ENCODE measurements around the gene CASP8AP2. TPM values are rescaled to one million over a fixed set of nuclear protein-coding genes. Genes with fewer than 3 reads are reported as not detected.
A peak's percentile ranks its signal among the peaks of the same experiment; 100 is the strongest.
"Not testable (repeated sequence)": the region's sequence is repeated elsewhere in the genome, so short reads cannot be mapped to it uniquely, and the experiment has no call there.

The CASP8AP2 gene
- total and polyA plus RNA-seq, 2 donors = 9.4 to 19.5 TPM

- H3K4me3 ChIP-seq (ENCODE audit: low read length in 2 of 2) = peak overlapping the region; percentile 88 to 92
- DNase-seq (ENCODE audit: low read depth in 6 of 9, low spot score in 9 of 9) = peak in 2 of 9 donors; percentile 4 to 29
- peak overlapping the region in 1 of 2 donors; percentile 63 for H3K27ac ChIP-seq (ENCODE audit: low read depth in 1 of 2, low read length in 1 of 2)
- peaks cover 4 to 17% of the 10 kb centered on the region in 2 donors for H3K36me3 ChIP-seq (ENCODE audit: control insufficient read depth in 2 of 2, insufficient read depth in 2 of 2, low read length in 1 of 2)
- 17% methylated on average over 15 of the region's 15 CpGs for WGBS
- no peaks in the 10 kb centered on the region for H3K9me3 ChIP-seq (ENCODE audit: control insufficient read depth in 2 of 2, insufficient read depth in 1 of 2, low read length in 1 of 2)
- peaks cover 4 to 15% of the 10 kb centered on the region in 2 donors for H3K4me1 ChIP-seq (ENCODE audit: control insufficient read depth in 2 of 2, insufficient read depth in 2 of 2, low read length in 2 of 2)
- no peaks in the 10 kb centered on the region for H3K27me3 ChIP-seq (ENCODE audit: control insufficient read depth in 2 of 2, insufficient read depth in 1 of 2, low read length in 1 of 2)
These were observed 610 bp downstream of the CASP8AP2 start for GRCh38 chr6:89830170-89830809.

GRCh38 chr6:89834884-89835792 is 5.5 kb downstream of the CASP8AP2 start:
- DNase-seq (ENCODE audit: low read depth in 6 of 9, low spot score in 9 of 9) = peak in 1 of 9 donors; percentile 24
- no peak overlapping the region for H3K4me3 ChIP-seq (ENCODE audit: low read length in 2 of 2)
- no peak overlapping the region for H3K27ac ChIP-seq (ENCODE audit: low read depth in 1 of 2, low read length in 1 of 2)
- WGBS = 96% methylated on average over 12 of the region's 12 CpGs
- no peaks in the 10 kb centered on the region for H3K9me3 ChIP-seq (ENCODE audit: control insufficient read depth in 2 of 2, insufficient read depth in 1 of 2, low read length in 1 of 2)
- no peaks in the 10 kb centered on the region for H3K27me3 ChIP-seq (ENCODE audit: control insufficient read depth in 2 of 2, insufficient read depth in 1 of 2, low read length in 1 of 2)
- peaks cover 22 to 45% of the 10 kb centered on the region in 2 donors for H3K36me3 ChIP-seq (ENCODE audit: control insufficient read depth in 2 of 2, insufficient read depth in 2 of 2, low read length in 1 of 2)
- H3K4me1 ChIP-seq (ENCODE audit: control insufficient read depth in 2 of 2, insufficient read depth in 2 of 2, low read length in 2 of 2) = peaks cover 4 to 8% of the 10 kb centered on the region in 2 donors

DNA sequence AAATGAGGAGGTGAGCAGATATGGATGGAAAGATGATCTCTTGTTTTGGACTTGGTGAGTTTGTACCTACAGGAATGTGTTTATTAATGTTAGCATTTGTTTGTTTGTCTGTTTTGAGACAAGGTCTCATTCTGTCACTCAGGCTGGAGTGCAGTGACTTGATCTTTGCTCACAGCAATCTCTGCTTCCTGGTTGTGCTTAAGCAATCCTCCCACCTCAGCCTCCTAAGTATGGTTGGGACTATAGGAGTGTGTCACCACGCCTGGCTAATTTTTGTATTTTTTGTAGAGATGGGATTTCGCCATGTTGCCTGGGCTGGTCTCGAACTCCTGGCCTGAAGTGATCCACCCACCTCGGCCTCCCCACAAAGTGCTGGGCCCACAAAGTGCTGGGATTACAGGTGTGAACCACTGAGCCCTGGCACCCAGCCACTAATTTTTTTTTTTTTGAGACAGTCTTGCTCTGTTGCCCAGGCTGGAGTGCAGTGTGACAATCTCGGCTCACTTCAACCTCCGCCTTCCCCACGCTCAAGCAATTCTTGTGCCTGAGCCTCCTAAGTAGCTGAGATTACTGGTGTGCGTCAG is 7.1 kb downstream of the CASP8AP2 start:
- Histone ChIP-seq H3K36me3 (ENCODE audit: control insufficient read depth in 2 of 2, insufficient read depth in 2 of 2, low read length in 1 of 2) (peaks cover 25 to 48% of the 10 kb centered on the region in 2 donors), H3K27me3 (ENCODE audit: control insufficient read depth in 2 of 2, insufficient read depth in 1 of 2, low read length in 1 of 2) (no peaks in the 10 kb centered on the region), H3K27ac (ENCODE audit: low read depth in 1 of 2, low read length in 1 of 2) (no peak overlapping the region), H3K4me3 (ENCODE audit: low read length in 2 of 2) (no peak overlapping the region), H3K9me3 (ENCODE audit: control insufficient read depth in 2 of 2, insufficient read depth in 1 of 2, low read length in 1 of 2) (no peaks in the 10 kb centered on the region), H3K4me1 (ENCODE audit: control insufficient read depth in 2 of 2, insufficient read depth in 2 of 2, low read length in 2 of 2) (no peaks in the 10 kb centered on the region)
- DNase-seq (ENCODE audit: low read depth in 6 of 9, low spot score in 9 of 9) = no peak
- 98% methylated on average over 8 of the region's 8 CpGs for WGBS

GRCh38 chr6:89840538-89840937 is 10.9 kb downstream of the CASP8AP2 start:
- Histone ChIP-seq H3K27ac (ENCODE audit: low read depth in 1 of 2, low read length in 1 of 2) (no peak overlapping the region), H3K4me3 (ENCODE audit: low read length in 2 of 2) (no peak overlapping the region), H3K36me3 (ENCODE audit: control insufficient read depth in 2 of 2, insufficient read depth in 2 of 2, low read length in 1 of 2) (peaks cover 20 to 41% of the 10 kb centered on the region in 2 donors), H3K4me1 (ENCODE audit: control insufficient read depth in 2 of 2, insufficient read depth in 2 of 2, low read length in 2 of 2) (no peaks in the 10 kb centered on the region), H3K27me3 (ENCODE audit: control insufficient read depth in 2 of 2, insufficient read depth in 1 of 2, low read length in 1 of 2) (no peaks in the 10 kb centered on the region), H3K9me3 (ENCODE audit: control insufficient read depth in 2 of 2, insufficient read depth in 1 of 2, low read length in 1 of 2) (no peaks in the 10 kb centered on the region)
- WGBS = 93% methylated on average over 3 of the region's 3 CpGs
- no peak for DNase-seq (ENCODE audit: low read depth in 6 of 9, low spot score in 9 of 9)

GRCh38 chr6:89842228-89842627 is 12.5 kb downstream of the CASP8AP2 start:
- peaks cover 14 to 42% of the 10 kb centered on the region in 2 donors for H3K36me3 ChIP-seq (ENCODE audit: control insufficient read depth in 2 of 2, insufficient read depth in 2 of 2, low read length in 1 of 2)
- H3K27ac ChIP-seq (ENCODE audit: low read depth in 1 of 2, low read length in 1 of 2) = no peak overlapping the region
- WGBS = 98% methylated on average over 2 of the region's 2 CpGs
- no peaks in the 10 kb centered on the region for H3K9me3 ChIP-seq (ENCODE audit: control insufficient read depth in 2 of 2, insufficient read depth in 1 of 2, low read length in 1 of 2)
- no peak overlapping the region for H3K4me3 ChIP-seq (ENCODE audit: low read length in 2 of 2)
- no peaks in the 10 kb centered on the region for H3K27me3 ChIP-seq (ENCODE audit: control insufficient read depth in 2 of 2, insufficient read depth in 1 of 2, low read length in 1 of 2)
- no peak for DNase-seq (ENCODE audit: low read depth in 6 of 9, low spot score in 9 of 9)
- no peaks in the 10 kb centered on the region for H3K4me1 ChIP-seq (ENCODE audit: control insufficient read depth in 2 of 2, insufficient read depth in 2 of 2, low read length in 2 of 2)

- Histone ChIP-seq H3K4me1 (ENCODE audit: control insufficient read depth in 2 of 2, insufficient read depth in 2 of 2, low read length in 2 of 2) (no peaks in the 10 kb centered on the region), H3K27me3 (ENCODE audit: control insufficient read depth in 2 of 2, insufficient read depth in 1 of 2, low read length in 1 of 2) (no peaks in the 10 kb centered on the region), H3K27ac (ENCODE audit: low read depth in 1 of 2, low read length in 1 of 2) (no peak overlapping the region), H3K9me3 (ENCODE audit: control insufficient read depth in 2 of 2, insufficient read depth in 1 of 2, low read length in 1 of 2) (no peaks in the 10 kb centered on the region), H3K4me3 (ENCODE audit: low read length in 2 of 2) (no peak overlapping the region), H3K36me3 (ENCODE audit: control insufficient read depth in 2 of 2, insufficient read depth in 2 of 2, low read length in 1 of 2) (peaks cover 9 to 37% of the 10 kb centered on the region in 2 donors)
- no peak for DNase-seq (ENCODE audit: low read depth in 6 of 9, low spot score in 9 of 9)
- 94% methylated on average over 3 of the region's 3 CpGs for WGBS
These were observed 13.4 kb downstream of the CASP8AP2 start for GRCh38 chr6:89843070-89843469.

DNA sequence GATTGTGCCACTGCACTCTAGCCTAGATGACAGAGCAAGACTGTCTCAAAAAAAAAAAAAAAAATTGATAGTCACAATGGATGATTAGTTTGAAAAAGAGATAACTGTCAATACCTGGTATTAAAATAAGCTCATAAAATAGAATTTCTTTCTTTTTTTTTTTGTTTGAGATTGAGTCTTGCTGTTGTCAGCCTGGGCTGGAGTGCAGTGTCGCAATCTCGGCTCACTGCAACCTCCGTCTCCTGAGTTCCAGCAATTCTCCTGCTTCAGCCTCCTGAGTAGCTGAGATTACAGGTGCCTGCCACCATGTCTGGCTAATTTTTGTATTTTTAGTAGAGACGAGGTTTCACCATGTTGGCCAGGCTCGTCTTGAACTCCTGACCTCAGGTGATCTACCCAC is 17.8 kb downstream of the CASP8AP2 start:
- not testable (repeated sequence) for H3K4me3 ChIP-seq (ENCODE audit: low read length in 2 of 2); H3K27me3 ChIP-seq (ENCODE audit: control insufficient read depth in 2 of 2, insufficient read depth in 1 of 2, low read length in 1 of 2); H3K9me3 ChIP-seq (ENCODE audit: control insufficient read depth in 2 of 2, insufficient read depth in 1 of 2, low read length in 1 of 2); H3K4me1 ChIP-seq (ENCODE audit: control insufficient read depth in 2 of 2, insufficient read depth in 2 of 2, low read length in 2 of 2); DNase-seq (ENCODE audit: low read depth in 6 of 9, low spot score in 9 of 9); H3K27ac ChIP-seq (ENCODE audit: low read depth in 1 of 2, low read length in 1 of 2)
- 96% methylated on average over 5 of the region's 5 CpGs for WGBS
- H3K36me3 ChIP-seq (ENCODE audit: control insufficient read depth in 2 of 2, insufficient read depth in 2 of 2, low read length in 1 of 2) = peaks cover 7 to 50% of the 10 kb centered on the region in 2 donors

DNA sequence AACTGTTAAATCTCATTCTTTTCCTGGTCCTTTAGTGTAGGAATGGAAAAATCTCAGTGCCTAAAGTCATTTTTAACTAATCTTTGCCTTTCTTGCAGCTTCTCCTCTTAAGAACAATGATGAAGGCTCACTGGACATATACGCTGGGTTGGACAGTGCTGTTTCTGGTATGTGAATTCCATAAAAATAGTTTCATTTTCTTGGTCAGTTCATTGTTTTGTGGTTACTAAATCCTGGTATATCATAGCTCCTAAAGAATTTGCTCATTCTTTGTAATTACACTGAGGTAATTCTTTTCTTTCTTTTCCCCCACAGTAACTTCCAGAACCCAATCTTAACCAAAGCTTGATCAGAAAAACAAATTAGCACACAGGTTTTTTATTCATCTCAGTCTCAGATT is 23.4 kb downstream of the CASP8AP2 start:
- Histone ChIP-seq H3K4me1 (ENCODE audit: control insufficient read depth in 2 of 2, insufficient read depth in 2 of 2, low read length in 2 of 2) (no peaks in the 10 kb centered on the region), H3K4me3 (ENCODE audit: low read length in 2 of 2) (no peak overlapping the region), H3K27ac (ENCODE audit: low read depth in 1 of 2, low read length in 1 of 2) (no peak overlapping the region), H3K36me3 (ENCODE audit: control insufficient read depth in 2 of 2, insufficient read depth in 2 of 2, low read length in 1 of 2) (peaks cover 32 to 74% of the 10 kb centered on the region in 2 donors), H3K9me3 (ENCODE audit: control insufficient read depth in 2 of 2, insufficient read depth in 1 of 2, low read length in 1 of 2) (no peaks in the 10 kb centered on the region), H3K27me3 (ENCODE audit: control insufficient read depth in 2 of 2, insufficient read depth in 1 of 2, low read length in 1 of 2) (no peaks in the 10 kb centered on the region)
- WGBS = 97% methylated on average over 1 of the region's 1 CpG
- DNase-seq (ENCODE audit: low read depth in 6 of 9, low spot score in 9 of 9) = no peak

DNA sequence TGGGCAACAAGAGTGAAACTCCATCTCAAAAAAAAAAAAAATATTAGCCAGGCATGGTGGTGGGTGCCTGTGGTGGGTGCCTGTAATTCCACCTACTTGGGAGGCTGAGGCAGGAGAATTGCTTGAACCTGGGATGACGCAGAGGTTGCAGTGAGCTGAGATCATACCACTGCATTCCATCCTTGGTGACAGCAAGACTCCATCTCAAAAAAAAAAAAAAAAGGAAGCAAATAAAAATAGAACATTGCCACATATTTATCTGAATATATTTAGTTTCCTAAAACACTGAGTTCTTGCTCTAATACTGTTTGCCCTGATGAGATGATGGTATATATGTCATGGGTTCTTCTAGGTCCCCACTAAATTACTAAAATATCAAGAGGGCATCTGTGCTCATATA is 28.4 kb downstream of the CASP8AP2 start:
- peaks cover 38 to 68% of the 10 kb centered on the region in 2 donors for H3K36me3 ChIP-seq (ENCODE audit: control insufficient read depth in 2 of 2, insufficient read depth in 2 of 2, low read length in 1 of 2)
- H3K4me3 ChIP-seq (ENCODE audit: low read length in 2 of 2) = no peak overlapping the region
- H3K4me1 ChIP-seq (ENCODE audit: control insufficient read depth in 2 of 2, insufficient read depth in 2 of 2, low read length in 2 of 2) = no peaks in the 10 kb centered on the region
- WGBS = 100% methylated on average over 1 of the region's 1 CpG
- no peak for DNase-seq (ENCODE audit: low read depth in 6 of 9, low spot score in 9 of 9)
- no peak overlapping the region for H3K27ac ChIP-seq (ENCODE audit: low read depth in 1 of 2, low read length in 1 of 2)
- no peaks in the 10 kb centered on the region for H3K9me3 ChIP-seq (ENCODE audit: control insufficient read depth in 2 of 2, insufficient read depth in 1 of 2, low read length in 1 of 2)
- no peaks in the 10 kb centered on the region for H3K27me3 ChIP-seq (ENCODE audit: control insufficient read depth in 2 of 2, insufficient read depth in 1 of 2, low read length in 1 of 2)
